Breast epithelium (tissue), 3 donors: ENCODE measurements around the gene MDGA2.

Source experiments
- CTCF ChIP-seq, 3 donors: fragments of 450-650 bp; IDR thresholded peaks; one replicate each; pipeline ENCODE4 v1.5.1; 2016 to 2017; ENCODE audit warnings: antibody characterized with exemption in 3 of 3, mild to moderate bottlenecking in 3 of 3, moderate library complexity in 3 of 3
- POLR2A ChIP-seq: fragments of 450-650 bp; IDR thresholded peaks from one replicate; pipeline ENCODE4 v1.6.1; 2016; ENCODE audit warnings: antibody characterized with exemption, mild to moderate bottlenecking, moderate library complexity
- POLR2AphosphoS5 ChIP-seq, 3 donors: sonication (generic); formaldehyde crosslinking; IDR thresholded peaks; one replicate each; pipeline ENCODE4 v1.6.1; 2017; ENCODE audit warnings: antibody characterized with exemption in 3 of 3

- TF ChIP-seq CTCF (IDR thresholded peaks at IDR 0.05) (no peak), POLR2A (no peak), POLR2AphosphoS5 (IDR thresholded peaks at IDR 0.05) (no peak)
These were observed 250.1 kb downstream of the MDGA2 start for GRCh38 chr14:47425302-47425701.
